Adipose tissue (tissue), 3 donors: Measurements from ENCODE around the gene NAAA. TPM values are rescaled to one million over a fixed set of nuclear protein-coding genes. Genes with fewer than 3 reads are reported as not detected.
"Not testable (repeated sequence)": the region's sequence is repeated elsewhere in the genome, so short reads cannot be mapped to it uniquely, and the experiment has no call there.

Experiments
- H3K27ac ChIP-seq: one replicate; pipeline ENCODE4 v1.5.1; 2013; ENCODE audit warnings: low read depth, low read length
- WGBS, 3 donors: extraction: QIAGEN DNeasy Blood & Tissue Kit; methylation state at CpG; one replicate each; pipeline ENCODE4 v1.1.7; 2013; 5-methylcytosine and 5-hydroxymethylcytosine counted together
- polyA plus RNA-seq, 3 donors: library from polyadenylated mRNA; stranded (reverse); fragments of 200-250 nt; gene quantifications; one replicate each; pipeline ENCODE4 v1.2.3, GENCODE V29; 2013
- donor health status: healthy with polysubstance abuse.
- donor health status: Bipolar disorder and iron deficiency.
- donor health status: healthy.

NAAA gene
- polyA plus RNA-seq, 3 donors: 8.0 to 23.8 (median 11.2) TPM

DNA sequence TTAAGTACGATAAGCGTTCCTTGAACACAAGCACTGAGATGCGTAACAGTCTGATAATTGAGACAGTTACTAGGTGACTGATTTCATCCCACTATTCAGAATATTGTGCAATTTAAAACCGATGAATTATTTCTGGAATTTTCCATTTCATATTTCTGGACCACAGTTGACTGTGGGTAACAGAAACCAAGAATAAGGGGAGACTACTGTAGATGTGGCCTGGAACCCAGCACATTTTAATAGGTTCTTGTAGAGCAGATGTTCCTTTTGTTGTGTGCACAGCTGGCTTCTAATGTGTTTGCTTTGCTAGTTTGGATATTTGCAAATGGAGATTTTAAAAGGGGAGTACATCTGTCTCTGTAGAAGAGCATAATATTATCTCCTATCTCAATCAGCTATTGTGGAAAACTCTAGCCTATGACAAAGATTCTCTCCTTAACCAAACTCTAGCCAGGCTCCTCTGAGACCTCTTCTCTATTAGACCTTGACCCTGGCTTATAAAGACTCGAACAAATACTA lies 16.4 kb downstream of the NAAA start:
- WGBS, 3 donors: 78 to 91% (median 89%) methylated on average over 5 of the region's 5 CpGs
- no peak overlapping the region for H3K27ac ChIP-seq

DNA sequence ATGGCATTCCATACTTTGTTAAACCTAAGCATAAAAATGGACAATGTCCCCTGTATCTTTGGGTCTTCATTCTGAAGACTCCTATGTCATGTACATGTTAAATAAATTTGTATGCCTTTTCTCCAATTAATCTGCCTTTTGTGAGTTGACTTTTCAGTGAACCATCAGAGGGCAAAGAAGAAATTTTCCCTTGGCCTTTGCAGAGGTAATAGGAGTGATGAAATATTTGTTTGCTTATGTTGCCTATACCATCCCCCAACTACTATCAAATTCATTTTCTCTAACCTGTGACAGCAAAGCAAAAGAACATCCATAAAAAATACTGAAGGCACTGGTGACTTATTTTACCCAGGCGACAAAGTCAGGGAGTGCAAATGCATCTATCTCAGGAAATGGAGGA lies 18.2 kb downstream of the NAAA start:
- WGBS, 3 donors: 63 to 88% (median 81%) methylated on average over 1 of the region's 1 CpG
- no peak overlapping the region for H3K27ac ChIP-seq

DNA sequence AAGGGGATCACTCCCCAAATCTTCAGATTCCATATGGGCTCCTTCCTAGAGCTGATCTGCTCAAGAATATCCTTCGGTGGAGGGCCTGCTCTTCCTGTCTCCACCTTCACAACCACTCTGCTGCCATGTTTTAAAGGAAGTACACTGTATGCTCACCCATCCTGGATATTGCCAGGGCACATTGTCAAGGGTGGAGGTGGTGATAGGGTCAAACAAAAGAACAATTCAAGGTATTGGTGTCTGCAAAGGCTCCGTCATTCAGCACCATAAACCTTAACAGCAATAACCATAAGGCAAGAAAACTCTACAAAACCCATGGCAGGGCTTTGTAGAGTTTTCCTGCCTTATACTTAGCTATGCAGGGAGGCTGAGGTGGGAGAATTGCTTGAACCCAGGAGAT lies 18.9 kb downstream of the NAAA start:
- 89 to 100% (median 95%) methylated on average over 2 of the region's 2 CpGs for WGBS, 3 donors
- no peak overlapping the region for H3K27ac ChIP-seq

DNA sequence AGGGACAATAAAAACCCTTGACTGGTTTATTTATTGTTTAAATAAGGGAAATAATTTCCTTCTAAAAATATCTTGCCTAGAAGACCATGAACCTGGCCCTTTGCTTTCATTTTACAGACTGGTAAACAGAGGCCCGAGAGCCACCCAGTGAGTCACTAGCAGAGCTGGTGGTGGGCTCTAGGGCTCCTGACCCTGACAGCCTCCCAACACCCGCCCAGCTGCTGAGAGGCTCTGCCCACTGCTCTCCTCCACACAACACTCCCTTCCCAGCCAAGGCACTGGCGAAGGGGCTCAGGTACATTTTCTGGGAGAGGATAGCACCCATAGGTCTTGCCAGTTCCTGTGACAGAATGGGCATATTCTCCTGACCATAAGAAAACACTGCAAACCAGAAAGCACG lies 20.5 kb downstream of the NAAA start:
- no peak overlapping the region for H3K27ac ChIP-seq
- 95 to 98% (median 98%) methylated on average over 4 of the region's 4 CpGs for WGBS, 3 donors

DNA sequence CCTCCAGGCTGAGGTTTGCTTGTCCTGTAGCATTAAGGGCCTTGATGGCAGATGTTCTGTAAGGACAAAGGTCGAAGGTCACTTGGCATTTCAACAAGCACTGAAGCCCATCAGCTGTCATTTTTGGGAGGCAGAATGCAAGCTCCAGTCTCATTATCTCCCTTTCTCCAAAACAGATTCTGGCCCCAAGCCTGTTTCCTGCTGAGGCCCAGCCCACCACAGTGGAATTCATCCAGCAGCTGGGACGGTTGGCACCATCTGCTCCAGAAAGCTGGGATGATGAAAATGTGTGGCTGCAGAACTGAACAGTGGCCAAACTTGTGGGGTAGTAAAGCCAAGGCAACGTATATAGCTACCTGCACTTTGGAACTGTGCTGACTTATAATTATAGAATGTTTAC lies 20.9 kb downstream of the NAAA start:
- 50 to 56% (median 51%) methylated on average over 3 of the region's 3 CpGs for WGBS, 3 donors
- no peak overlapping the region for H3K27ac ChIP-seq

DNA sequence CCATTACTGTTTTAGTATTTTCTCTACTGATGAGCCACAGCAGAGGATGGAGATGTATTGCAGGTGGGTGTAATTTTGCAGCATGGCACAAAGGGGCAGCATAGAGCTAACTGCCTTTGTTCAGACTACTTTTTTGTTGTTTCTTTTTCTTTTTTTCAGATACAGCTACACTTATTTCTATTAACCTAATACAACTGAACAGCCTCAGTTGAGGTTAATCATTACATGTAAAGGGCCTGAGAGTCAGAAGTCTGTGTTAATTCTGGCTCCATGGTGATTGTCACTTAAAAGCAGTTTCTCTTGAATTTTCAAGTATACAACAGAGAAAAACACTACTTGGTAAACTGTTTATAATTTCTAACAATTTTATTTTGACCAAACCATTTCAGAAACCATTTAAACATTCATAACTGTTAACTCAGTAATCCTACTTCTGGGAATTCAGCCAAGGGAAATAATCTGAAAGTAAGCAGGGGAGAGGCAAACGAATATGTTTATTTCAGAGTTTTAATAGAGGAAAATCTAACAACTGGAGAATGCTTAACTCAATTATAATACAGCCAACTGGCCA lies 24.6 kb downstream of the NAAA start:
- no peak overlapping the region for H3K27ac ChIP-seq
- WGBS, 3 donors: 4 to 32% (median 29%) methylated on average over 1 of the region's 1 CpG

DNA sequence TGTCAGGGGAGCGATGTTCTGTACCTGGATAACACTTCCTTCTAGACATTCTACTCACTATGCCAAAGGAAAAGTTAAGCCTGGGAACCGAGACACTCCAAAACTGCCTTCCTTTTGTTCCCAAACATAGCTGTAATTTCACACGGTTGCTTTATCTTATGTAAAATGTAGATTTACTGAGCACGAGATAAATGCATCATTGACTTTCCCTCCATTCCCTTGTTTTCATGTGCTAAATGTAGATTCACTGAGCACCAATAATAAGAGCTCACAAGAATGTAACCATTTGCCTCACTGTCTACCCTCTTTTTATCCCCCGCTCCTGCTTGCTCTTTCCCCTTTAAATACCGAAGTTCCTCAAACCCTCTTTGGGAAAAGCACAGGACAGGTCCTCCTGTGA lies 27.8 kb downstream of the NAAA start:
- H3K27ac ChIP-seq: no peak overlapping the region
- 46 to 74% (median 72%) methylated on average over 6 of the region's 6 CpGs for WGBS, 3 donors

DNA sequence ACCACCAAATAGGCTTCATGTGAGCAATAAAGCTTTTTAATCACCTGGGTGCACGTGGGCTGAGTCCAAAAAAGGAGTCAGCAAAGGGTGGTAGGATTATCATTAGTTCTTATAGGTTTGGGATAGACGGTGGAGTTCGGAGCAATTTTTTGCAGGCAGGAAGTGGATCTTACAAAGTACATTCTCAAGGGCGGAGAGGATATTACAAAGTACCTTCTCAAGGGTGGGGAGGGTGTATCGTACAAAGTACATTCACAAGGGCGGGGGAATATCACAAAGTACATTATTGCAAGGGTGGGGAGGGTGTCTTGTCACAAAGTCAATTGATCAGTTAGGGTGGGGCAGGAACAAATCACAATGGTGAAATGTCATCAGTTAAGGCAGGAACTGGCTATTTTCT lies 30.0 kb downstream of the NAAA start:
- H3K27ac ChIP-seq: not testable (repeated sequence)
- 87 to 97% (median 92%) methylated on average over 6 of the region's 6 CpGs for WGBS, 3 donors

DNA sequence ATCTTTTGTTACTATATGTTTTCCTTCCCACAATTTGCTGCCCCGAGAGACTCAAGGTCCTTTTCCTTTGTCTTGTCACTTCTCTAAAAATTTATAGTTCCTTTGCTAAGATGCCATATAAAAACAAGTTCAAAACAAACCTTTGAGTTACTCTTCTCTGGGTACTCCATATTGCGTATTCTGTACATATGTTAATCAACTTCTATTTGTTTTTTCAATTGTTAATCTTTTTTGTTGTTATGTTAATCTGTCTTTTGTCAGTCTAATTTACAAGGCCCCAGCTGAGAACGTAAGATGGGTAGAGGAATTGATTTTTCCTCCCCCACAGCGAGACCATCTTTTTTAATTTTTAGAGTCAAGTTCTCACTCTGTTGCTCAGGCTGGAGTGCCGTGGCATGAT lies 31.4 kb downstream of the NAAA start:
- WGBS, 3 donors: 85 to 88% (median 87%) methylated on average over 5 of the region's 5 CpGs
- no peak overlapping the region for H3K27ac ChIP-seq

DNA sequence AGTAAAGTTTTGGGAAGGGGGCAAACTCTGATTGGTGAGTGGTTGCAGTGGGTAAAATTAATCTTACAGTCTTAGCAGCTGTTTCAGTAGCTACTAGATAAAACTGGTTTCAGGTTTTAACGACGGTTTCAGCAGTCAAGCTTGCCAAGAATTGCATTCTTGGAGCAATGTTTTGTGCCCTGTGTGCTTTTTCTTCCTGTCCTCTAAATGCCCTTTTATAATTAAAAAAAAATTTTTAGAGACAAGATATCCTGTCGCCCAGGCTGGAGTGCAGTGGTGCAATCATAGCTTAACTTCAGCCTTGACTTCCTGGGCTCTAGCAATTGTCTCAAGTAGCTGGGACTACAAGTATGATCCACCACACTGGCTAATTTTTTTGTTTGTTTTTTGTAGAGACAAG lies 32.3 kb downstream of the NAAA start:
- WGBS, 3 donors: 10 to 18% (median 14%) methylated on average over 3 of the region's 3 CpGs
- no peak overlapping the region for H3K27ac ChIP-seq

DNA sequence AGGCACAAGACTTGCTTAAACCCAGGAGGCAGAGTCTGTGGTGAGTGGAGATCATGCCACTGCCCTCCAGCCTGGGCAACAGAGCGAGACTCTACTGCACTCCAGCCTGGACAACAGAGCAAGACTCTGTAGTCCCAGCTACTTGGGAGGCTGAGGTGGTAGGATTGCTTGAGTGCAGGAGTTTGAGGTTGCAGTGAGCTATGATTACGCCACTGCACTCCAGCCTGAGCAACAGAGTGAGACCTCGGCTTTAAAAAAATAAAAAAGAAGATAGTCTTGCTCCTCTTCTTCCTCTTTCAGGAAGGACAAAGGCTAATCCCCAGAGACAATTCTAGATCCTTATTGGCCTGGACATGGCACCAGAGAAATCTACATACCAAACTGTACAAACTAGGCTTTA lies 32.8 kb downstream of the NAAA start:
- 61 to 92% (median 65%) methylated on average over 3 of the region's 3 CpGs for WGBS, 3 donors

DNA sequence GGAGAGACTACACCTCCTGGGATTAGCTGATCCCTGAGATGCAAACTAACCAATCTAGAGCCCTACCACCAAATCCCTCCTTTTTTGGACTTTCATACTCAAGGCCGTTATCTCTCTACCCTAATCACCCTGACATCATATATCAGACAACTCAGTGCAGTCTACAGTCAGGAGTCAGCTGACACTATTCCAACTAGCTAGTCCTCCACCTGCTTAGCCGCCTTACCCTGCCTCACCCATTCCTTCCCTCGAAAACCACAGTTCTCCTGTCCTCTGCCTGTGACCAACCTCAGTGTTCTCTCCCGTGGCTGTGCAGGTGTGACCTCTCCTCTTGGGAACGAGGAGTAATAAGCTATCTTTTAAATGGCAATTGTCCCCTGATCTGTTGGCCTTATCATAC lies 36.7 kb downstream of the NAAA start:
- WGBS, 3 donors: 79 to 86% (median 84%) methylated on average over 5 of the region's 5 CpGs
- H3K27ac ChIP-seq: no peak overlapping the region

More for the DNA sequence above, 32.8 kb downstream of the NAAA start:
- H3K27ac ChIP-seq: no peak overlapping the region

DNA sequence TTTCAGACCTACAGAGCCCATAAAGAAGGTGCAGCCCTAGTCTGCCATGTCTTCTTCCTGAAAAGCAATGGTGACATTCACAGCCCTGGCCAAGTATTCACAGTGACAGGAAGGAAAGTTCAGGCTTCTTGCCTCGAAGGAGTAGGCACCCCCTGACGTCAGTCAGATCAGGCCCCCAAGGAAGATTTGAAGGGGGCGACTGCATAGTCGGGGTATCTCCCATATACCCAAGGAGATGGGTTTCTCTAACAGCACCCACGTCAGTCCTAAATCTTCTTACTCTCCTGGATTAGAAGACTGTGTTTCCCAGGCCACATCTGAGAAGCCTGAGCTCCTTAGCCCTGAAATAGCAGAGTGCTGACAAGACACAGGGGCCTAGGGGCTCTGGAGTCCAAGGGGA lies 38.5 kb downstream of the NAAA start, which contains the start of gene PPEF2:
Gene PPEF2, minus strand, starts transcription at position 101 of the 400 bp plus-strand sequence. CDS start 6,127 bp downstream, outside the sequence.
- H3K27ac ChIP-seq: no peak within 1 kb of the TSS
- WGBS, 3 donors: 72 to 85% (median 84%) methylated on average over 5 of the region's 5 CpGs

DNA sequence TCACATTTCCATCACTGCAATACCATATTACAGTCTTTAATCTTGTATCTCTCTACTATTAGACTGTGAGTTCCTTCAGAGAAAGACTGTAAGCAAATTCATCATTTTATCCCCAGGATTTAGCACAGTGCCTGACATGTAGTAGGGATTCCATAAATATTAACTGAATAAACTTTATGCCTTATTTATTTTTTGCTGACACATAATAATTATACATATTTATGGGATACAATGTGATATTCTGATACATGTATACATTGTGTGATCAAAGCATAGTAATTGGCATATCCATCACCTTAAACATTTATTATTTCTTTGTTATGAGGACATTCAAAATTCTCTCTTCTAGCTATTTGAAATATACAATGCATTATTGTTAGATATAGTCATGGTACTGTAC lies 42.3 kb downstream of the NAAA start:
- no peak overlapping the region for H3K27ac ChIP-seq

DNA sequence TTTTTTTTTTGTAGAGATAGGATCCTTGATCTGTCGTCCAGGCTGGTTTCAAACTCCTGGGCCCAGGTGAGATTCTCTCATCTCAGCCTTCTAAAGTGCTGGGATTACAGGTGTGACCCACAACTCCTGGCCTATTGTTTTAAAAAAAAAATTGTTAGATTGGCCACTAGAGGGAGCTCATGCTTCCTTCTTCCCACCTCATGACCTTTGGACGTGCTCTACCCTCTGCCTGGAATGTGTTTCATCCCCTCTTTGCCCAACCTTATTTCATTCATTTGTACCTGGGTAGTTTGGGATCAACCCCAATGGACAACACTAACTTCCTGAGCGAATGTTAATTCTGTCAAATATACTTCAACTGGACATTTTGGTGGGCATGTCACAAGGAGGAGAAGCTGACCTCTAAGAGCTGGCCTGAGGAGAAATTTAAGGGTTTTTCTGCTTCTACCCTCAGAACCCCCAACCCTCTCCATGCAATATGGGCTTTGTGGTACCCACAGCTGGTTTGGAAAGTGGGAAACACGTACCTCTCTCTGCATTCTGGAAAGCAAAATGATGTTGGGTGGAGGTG lies 45.0 kb downstream of the NAAA start:
- 35 to 50% (median 47%) methylated on average over 4 of the region's 4 CpGs for WGBS, 3 donors
- no peak overlapping the region for H3K27ac ChIP-seq

DNA sequence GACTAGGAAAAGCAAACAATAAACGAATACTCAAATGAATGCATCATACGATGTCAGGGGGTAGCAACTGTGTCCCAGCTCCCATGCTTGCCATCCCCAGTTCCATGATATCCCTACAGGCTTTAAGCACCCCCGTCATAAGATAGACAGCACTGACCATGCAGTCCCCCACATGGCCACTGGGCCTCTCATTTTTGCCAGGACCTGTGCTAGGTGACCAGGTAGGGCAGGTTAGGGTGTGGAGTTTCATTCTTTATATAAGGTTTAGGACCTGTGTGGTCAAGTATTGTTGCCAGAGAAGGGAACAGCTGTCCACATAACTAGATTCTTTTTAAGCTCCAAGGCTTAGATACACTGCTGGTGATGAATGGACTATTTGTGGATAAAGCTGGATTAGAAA lies 48.3 kb downstream of the NAAA start:
- 77 to 80% (median 79%) methylated on average over 3 of the region's 3 CpGs for WGBS, 3 donors
- H3K27ac ChIP-seq: no peak overlapping the region

DNA sequence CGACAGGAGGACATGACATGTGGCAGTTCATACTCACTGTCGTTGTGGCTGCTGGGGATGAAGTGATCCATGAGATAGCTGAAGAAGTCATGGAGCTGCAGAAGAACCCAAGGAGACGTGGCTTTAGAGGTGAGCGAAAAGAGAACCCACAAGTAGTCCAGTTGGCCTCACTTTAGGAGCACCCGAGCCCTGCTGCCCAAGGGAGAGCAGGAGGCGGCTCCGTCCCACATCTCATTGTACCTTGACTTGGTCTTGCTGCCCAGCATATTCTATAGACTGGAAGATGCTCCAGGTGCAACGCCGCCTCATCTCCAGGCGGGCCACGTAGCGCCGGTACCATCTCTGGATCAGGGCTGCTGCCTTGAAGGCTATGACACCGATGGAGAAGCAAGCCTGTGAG lies 49.2 kb downstream of the NAAA start:
- no peak overlapping the region for H3K27ac ChIP-seq
- 89 to 95% (median 91%) methylated on average over 14 of the region's 14 CpGs for WGBS, 3 donors

DNA sequence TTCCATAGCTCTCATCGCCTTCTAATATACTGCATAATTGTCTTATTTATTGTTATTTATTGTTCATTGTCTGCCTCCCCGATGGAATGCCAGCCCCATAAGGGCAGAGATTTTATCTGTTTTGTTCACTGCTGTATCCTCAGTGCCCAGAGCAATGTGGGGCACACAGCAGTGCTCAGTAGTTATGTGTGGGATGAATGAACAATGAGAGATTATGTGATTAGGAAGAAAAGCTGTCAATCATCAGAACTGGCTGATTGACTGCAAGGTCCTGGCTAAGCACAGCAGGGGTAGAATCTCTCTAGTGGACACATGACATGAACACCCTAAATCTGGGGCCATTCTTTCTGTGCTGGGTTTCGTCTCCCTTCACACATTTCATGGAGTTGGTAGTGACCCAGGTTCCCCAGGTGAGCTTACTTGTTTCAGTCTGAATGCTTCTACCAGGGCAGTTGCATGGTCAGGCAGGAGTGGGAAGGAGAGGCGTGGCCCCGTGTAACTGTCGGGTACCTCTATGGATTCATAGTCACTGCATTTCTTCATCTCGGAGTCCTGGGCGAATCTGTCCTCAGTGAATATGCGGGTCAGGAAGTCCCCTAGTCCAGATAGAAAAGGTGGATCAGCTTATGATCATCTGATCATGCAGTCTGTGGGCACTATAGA lies 51.1 kb downstream of the NAAA start:
- WGBS, 3 donors: 84 to 90% (median 89%) methylated on average over 9 of the region's 9 CpGs
- H3K27ac ChIP-seq: no peak overlapping the region

DNA sequence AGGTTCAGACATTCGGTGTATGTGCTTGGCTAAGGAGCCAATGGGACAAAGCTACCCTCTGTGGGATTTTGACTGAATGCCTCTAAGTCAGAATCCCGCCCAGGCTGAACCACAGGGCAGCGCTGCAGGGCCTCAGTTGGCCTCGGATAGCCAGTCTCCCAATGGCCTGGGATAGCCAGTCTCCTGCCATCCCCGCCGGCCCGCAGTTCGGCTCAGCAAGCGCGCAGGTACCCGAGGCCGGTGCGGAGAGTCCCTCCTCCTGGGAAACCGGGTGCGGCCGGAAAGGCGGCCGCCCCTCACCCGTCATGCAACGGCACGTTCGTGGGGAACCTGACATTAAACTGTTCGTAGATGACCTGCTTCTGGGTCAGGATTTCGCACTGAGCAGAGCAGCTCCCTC lies 54.7 kb downstream of the NAAA start:
- 53 to 67% (median 64%) methylated on average over 24 of the region's 24 CpGs for WGBS, 3 donors

DNA sequence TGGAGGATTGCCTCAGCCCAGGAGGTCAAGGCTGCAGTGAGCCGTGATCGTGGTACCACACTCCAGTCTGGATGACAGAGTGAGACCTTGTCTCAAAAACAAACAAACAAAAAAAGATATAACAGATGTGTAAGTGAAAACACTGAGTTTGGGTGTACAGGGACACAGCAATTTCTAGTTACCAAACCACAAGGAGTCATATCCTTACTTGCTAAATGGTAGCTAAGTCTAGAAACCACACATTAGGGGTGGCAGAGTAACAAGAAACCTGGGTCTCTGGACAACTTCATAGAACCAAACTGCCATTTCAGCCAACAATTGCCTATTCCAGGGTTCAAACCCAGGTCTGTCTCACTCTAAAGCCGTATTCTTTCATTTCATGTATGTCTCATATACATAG lies 59.3 kb downstream of the NAAA start:
- WGBS, 3 donors: 82 to 95% (median 93%) methylated on average over 3 of the region's 3 CpGs

More for the DNA sequence above, 54.7 kb downstream of the NAAA start:
- H3K27ac ChIP-seq: no peak overlapping the region

More for the DNA sequence above, 59.3 kb downstream of the NAAA start:
- H3K27ac ChIP-seq: no peak overlapping the region
